T-helper 1 cell (primary cell): Measurements from ENCODE around the gene UQCR11.

Experiments
- DNase-seq, 5 donors: peaks; one replicate each; pipeline ENCODE4 v3.0.0-alpha.2; 2012 to 2020

The UQCR11 gene

DNA sequence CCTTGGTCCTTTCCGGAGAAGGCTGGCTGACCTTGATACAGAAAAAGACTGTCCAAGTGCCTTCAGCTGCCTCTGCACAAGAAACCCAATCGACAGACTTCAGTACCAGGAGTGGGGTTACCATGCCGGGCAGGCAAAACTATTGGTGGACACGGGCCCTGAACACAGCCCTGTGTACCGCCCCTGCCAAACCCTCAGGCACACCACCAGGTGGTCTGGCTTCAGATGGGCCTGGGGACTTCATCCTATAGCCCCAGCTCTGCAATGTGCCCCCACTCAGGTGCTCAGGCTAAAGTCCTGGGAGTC, 29.6 kb upstream of the UQCR11 start:
- no peak for DNase-seq

DNA sequence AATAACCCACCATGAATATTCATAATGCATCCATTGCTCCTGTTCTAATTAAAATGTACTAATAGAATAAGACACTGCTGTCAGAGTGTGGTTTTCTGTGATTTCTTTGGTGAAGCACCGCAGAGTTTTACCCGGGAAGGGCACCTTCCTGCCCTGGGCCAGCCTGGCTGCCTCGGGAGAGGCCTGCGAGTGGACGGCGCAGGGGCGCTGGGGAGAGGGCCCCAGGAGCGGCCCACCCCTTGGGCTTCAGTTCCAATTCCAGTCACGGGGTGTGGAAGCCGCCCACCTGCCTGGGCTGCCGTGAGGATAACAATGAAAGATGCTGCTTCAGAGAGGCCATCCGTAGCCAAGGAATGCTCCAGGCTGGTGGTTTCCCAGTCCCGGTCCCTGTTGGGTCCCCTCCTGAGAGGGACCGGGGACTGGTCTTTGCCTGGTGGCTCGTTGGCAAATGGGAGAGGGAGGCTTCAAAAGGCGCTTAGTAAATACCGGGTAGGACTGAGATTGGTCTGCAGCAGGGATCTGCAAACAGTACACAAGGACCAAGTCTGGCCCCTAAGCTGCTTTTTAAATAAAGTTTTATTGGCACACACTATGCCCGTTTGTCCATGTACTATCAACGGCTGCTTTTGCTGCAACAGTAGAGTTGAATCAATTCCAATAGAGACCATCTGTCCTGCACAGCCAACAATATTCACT, 29.1 kb upstream of the UQCR11 start:
- DNase-seq = no peak

DNA sequence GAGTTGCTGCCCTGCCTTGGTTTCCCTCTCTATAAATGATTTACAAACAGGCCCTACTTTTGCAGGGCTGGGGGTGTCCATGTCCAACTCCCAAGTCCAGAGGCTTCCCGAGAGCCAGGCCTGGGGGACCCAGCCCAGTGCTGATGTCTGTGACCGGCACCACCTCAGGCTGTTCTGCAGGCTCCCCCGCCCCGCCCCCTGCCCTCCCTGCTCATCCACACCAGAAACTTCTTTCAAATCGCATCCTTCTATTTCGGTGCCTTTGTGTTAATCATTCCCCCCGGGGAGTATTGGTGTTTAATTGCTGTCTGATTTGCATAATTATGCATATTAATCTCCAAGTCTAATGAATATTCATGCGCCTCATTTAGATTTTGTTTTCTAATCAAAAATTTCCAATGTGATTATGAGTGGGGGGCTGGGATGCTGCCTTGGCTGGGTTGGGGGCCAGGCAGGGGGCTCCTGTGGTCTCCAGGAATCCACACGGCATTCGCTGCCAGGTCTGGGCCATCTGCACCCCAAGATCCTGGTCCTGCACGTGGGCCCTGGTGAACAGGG, 28.1 kb upstream of the UQCR11 start:
- DNase-seq = no peak

DNA sequence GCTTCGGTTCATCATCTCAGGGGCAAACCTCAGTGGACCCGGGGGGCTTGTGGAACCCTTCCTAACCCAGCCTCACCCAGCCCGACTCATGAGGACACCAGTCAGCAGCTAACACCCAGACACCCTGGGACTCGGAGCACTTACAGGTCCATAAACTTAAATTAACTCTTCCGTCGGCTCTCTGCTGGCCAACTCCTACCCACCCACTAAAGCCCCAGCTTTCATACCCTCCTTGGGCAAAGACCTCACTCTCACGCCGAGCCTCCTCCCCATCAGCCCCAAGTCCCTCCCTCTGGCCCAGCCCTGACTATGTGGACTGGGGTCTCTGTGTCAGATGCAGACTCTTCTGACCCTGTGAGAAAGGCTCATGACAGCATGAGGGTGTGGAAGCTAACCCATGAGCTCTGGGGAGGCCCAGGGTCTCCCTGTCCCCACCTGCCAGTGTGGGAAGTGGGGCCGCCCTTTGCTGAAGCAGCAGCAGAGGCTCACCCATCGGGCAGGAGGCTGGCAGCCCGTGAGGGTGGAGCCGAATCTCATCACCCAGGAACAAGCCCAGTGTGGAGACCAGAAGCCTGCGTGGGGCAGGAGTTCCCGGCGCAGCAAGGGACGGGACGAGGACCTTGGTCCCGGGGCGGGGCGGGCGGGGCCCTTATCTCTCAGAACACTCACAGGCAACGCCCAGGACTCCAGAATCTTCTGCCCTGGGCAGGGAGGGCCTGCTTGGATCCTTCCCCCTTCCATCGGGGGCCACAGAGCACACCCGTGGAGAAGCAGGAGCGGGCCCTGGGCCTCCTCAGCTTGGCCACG, 27.4 kb upstream of the UQCR11 start:
- no peak for DNase-seq

DNA sequence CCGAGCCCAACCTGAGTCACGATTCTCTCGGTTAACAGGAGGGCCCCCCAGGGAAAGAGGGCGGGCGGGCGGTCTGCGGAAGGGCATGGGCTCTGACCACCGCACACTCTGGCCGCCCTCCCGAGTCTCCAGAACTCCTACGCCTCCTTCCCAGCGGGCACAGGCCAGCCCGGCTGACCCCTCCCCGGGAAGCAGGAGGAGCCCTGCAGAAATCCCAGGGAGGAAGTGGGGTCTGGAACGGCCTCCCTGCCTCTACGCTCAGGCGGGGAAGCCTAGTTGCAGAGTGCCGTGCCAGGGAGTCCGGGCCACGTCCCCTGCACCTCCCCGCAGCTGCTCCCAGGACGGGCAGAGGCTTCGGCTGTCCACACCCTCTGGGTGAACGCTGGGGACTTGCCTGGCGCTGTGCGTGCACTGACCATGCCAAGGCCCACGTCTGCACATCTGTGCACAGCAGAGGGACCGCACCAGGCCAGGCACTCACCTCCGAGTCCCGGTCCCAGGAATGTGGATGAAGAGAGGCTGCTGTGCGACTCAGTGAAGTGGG, 26.4 kb upstream of the UQCR11 start:
- no peak for DNase-seq

DNA sequence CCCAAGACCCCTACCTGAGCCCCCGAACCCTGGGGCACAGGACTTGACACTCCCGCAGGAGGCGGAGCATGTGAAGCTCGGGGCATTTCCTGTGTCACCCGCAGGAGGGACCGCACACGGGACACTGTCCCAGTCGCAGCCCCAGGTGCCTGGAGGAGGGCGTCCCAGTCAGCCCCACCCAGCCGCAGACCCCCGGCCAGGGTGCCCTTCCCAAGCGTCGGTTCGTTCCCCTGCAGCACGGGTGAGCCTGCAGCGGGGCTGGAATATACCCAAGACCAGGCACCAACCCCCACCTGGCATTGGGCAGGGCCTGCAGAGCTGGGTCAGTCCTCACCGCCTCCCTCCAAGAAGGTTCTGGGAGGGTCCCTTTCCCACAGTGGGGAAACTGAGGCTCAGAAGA, 25.5 kb upstream of the UQCR11 start:
- no peak for DNase-seq

DNA sequence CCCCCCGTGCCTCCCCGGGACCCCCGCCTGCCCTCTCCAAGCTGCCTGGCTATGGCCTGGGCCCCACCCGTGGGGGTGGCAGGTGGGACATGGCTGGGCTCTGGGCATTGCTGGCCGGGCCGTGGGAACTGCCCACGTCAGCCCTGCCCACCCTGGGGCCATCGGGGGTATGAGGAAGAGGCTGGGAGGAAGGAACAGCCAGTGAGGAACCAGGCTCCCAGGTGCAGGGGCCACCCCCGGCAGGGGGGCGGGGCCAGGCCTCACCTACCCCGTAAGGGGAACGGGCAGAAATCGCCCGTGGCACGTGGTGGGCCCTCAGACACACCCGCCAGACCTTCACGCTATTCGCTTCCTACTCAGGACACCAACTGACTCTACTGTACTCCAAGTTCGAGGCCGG, 24.8 kb upstream of the UQCR11 start:
- DNase-seq = no peak

DNA sequence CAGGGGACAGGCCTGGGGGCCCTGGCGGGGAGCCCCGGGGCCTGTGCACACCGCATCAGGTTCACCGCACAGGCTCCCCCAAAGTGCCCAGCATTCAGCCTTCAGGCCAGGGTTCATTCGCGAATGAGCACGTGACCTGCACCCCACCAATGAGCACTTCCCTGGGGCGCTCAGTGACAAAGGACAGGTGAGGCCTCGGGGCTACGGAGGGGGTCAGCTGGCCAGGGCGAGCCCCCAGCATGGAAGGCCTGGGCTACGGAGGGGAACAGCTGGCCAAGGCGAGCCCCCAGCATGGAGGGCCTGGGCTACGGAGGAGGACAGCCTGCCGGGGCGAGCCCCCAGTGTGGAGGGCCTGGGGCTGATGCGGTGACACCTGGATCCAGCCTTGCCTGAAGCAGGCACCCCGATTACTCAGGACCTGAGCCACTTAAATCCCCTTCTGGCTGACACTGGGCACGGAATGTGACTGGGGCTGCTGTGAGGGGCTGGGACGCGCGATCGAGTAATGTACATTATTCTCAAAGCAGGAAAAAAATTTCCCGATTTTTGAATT, 24.1 kb upstream of the UQCR11 start:
- no peak for DNase-seq

DNA sequence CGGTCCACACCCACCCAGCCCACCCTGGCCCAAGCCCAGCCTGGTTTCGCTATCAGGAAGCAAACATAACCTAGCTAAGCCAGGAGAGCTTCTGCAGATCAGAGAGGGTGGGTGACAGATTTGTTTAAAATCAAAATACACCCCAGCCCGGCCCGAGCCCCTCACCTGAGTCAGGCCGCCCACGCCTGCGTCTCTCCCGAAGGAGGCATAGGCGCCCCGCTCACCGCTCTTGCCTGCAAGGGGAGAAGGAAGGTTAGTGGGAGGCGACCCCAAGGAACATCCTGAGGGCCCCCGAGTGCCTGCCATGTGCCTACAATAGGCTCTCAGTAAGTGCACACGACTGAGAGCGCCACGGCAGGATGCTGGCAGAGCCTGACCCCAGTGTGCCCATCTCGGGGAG, 21.9 kb upstream of the UQCR11 start:
- DNase-seq = no peak

DNA sequence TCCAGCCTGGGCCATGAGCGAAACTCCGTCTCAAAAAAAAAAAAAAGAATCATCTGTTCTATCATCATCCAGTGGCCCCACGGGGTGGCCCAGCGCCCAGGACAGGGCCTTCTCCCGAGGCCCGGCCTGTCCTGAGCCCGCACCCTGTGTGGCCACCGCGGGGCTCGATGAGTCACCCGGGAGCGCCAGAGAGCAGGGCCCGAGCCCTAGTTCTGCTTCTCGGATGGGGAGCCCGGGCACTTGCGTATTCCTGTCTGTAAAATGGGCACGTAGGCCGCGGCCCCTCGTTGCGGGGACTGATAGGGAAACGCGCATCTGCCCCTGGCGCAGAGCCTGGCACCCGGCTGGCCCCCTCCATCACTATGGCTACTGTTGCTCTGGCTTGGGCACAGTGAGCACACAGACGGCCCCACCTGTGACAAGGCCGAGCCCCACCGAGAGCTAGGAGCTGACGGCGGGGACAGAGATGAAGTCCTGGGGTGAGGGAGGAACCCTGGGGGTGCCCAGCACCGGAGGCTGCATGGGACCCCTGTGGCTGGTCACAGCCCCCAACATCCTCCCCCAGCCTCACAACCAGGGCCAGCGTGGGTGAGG, 21.3 kb upstream of the UQCR11 start:
- no peak for DNase-seq

DNA sequence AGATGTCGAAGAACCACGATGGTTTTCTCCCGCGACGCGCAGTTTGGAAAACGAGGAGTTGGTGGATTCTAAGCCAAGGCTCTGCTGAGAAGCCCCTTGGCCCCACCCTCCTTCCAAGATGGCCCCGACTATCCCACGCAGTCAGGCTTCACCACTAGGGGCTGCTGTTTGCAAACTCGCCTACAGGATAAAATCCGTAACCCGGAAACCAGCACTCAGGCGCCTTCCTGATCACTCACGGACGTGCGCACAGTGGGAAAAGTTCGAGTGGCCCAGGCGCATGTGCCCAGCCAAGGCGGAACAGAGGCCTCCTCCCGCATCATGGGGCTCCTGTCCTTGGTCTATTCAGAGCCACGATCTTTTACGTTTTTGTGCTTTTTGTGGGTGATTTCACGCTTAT, 19.2 kb upstream of the UQCR11 start:
- DNase-seq = peak in 2 of 5 donors; percentile 29 to 32

DNA sequence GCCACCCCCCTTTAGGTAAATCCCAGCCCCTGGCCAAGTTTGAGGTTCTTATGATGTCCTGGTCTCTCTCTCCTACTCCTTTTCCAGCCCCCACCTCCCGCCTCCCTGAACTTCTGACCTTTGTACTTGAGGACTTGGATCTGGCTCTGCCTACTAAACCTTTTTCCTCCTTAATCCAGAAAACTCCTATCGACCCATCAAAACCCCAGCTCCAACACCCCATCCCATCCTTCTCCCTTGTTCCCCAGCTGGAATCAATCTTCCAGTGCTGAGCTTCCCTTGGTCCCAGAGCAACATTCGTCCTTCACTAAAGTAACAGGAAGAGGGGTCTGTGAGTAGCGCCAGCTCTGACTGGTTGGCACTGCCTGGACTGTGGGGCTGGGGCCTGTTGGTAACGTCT, 17.3 kb upstream of the UQCR11 start:
- DNase-seq = no peak

DNA sequence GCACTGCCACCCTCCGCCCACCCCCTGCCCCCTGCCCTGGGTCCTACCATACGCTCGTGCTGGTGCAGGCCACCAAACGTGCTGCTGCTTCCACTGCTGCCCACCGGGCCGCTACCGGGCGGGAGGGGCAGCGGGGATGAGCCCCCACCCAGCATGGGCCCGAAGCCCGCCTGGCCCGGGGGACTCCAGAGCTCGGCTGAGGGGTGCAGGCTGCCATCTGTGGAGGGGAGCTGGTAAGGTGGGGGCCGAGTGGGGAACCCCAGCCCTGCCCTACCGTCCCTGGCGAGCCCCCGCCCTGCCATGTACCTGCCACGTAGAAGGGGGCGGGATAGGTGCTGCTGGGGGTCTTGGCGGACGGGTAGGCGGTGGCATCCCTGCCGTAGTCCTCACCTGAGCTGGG, 16.7 kb upstream of the UQCR11 start:
- DNase-seq = no peak

DNA sequence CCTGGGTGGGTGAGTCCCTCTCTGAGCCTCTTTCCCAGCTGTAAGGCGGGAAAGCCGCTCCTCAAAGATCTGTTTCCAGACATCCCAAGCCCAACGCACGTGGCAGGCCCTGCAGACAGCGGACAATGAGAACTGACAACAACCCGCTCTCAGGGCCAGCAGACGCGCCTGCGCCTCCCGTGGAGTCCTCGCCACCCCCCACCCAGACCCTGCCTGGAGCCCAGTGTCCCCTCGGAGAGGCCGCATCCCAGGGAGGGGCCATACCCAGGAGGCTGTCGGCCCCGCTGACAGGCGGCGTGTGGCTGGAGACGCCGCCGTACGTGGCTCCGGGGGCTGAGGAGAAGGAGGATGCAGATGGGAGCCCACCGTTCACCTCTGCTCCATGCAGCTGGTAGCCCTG, 16.3 kb upstream of the UQCR11 start:
- no peak for DNase-seq

DNA sequence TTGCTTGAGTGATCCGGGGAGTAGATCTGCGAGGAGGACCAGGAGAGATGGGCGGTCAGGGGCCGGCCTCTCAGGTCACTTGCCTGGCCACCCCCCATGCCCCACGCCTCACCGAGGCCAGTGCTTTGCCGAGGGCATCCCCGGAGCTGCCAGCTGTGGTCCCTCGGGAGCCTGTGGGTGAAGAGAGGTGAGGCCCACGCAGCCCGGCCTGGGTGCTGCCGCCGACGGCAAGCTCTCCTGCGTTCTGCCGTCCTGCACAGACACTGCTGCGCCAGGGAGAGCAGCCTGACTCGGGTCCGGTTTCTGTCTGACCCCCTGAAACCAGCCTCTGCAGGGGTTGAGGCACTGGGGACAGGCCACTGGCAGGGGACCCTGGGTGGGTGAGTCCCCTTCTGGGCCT, 15.8 kb upstream of the UQCR11 start:
- no peak for DNase-seq

DNA sequence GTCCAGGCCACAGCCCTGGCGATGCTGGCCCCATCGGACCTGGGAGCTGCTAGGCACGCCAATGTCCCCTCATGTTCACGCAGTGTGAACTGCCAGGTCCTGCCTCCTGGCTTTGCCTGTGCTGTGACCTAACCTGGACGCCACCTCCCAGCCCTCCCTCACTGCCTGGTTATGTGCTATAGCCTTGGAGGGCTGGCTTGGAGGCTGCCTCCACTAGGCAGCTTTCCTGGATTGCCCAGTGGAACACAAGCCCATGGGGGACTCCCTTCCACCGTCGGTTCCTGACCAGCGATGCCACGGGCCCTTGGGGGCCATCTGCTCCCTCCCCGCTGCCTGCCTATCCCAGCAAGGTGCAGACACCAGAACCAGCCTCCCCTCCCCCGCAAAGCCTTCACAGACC, 15.2 kb upstream of the UQCR11 start:
- no peak for DNase-seq

DNA sequence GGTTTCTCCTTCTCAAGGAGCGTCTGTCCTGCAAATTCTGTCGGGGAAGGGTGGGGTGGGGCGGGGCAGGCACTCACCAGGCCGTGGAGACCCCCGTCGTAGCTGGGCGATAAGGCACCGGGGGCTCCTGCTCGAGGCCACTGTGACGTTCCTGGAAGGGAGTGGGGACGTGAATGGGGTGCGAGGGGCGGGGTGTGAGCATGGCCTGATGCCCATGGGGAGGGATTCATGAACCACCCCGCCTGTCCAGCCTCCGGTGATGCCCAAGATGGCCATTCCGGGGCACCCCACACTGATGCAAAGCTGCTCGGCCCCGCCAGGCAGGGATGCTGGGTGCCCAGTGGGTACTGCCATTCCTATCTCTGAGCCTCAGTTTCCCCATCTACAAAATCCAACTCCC, 14.4 kb upstream of the UQCR11 start:
- no peak for DNase-seq

DNA sequence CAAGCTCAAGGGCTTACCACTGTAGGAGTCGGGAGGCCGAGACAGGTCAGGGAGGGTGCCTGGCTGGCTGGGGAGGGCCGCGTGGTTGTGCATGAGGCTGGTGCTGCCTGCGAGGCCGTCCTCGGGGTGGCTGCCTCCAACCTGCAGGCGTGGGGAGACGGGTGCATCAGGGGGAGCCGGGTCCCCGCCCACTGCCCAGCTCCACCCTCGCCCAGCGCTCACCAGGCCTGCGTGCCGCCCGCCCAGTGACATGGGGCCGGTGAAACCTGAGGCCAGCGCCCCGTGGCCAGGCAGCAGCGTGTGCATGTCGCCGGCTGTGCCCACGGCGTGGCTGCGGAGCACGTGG, 13.8 kb upstream of the UQCR11 start:
- no peak for DNase-seq

DNA sequence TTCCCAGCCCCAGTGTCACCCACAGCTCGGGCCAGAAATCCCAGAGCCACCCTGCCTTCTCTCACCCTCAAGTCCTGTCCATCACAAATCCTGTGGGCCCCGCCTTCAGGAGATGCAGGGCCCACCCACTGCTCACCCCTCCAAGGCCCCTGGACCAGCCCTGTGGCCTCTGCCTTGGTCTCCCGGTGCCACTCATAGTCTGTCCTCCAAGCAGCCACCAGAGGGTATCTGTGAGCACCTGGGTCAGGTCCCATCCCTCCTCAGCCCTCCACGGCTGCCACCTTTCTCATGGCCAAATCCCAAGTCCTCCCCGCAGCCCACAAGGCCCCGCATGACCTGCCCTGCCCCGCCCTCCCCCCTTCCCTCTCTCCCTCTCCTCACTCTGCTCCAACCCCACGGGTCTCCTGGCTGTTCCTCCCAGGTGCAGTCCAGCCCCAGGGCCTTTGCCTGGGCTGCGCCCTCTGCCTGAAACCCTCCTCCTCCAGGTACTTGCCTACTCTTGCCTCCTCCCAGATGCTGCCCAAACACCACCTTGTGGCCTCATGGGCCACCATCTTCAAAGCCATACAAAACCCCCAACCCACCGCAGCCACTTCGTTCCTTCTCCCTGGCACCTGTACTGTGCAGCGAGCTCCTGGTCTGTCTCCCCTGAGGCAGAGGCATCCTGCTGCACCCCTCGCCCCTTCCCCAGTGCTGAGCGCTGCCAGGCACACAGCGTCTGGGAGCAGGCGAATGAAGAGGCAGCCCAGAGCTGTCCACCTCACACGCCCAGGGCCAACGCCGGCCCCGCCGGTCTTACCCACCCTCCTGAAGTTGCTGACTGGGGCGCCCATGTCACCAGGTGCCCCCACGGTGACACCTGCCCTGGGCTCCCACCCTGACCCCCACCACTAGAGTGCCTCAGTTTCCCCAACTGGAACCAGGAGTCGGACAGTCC, 13.2 kb upstream of the UQCR11 start:
- DNase-seq = peak in 1 of 5 donors; percentile 19

DNA sequence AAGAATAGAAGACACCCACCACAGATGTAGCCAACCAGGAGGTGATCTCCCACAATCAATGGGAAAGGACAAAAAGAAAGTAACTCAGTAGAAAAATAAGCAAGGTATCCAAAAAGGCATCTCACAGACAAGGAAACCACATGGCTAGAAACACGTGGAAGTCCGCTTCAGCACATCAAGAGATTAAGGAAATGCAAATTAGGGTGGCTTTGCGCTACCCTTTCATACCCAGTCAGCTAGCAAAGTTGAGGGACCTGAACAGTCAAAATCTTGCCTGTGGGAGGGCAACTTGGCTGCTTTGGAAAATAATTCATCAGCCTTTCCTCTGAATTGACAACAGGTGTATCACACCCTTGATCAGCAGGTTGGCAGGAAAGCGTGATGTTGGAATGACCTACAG, 11.6 kb upstream of the UQCR11 start:
- no peak for DNase-seq

DNA sequence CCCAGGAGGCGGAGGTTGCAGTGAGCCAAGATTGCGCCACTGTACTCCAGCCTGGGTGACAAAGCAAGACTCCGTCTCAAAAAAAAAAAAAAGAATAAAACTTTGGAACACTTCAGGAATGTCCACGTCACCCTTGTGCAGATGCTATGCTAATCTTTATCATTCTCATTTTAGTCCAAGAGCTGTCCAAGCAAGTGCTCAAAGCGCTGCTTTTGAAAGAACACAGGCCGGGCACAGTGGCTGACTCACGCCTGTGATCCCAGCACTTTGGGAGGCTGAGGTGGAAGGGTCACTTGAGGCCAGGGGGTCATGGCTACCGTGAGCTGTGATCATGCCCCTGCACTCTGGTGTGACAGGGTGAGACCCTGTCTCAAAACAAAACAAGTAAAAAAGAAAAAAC, 11.1 kb upstream of the UQCR11 start:
- no peak for DNase-seq

DNA sequence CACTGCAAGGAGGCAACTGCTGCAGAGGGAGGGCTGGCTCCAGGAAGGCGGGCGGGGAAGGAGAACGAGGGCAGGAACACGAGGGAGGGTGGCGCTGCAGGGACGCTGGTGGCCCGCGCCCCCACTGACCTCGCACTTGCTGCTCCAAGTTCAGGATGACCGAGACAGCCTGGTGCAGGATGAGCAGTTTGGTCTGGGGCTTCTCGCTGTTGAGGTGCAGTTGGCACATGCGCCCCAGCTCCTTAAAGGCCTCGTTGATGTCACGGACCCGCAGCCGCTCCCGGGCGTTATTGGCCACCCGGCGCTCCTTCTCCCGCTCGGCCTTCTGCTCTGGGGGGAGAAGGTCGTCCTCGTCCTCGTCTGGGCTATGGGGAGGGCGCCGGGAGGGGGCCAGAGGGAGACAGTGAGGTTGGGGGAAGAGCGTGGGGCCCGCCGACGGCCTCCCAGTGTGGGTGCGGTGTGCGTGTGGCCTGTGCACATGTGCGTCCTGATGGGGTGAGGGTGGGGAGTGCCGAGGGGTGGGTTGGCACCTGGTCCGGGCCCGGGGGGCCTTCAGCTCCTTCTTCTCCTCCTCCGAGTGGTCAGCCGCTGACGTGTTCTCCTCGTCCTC, 10.0 kb upstream of the UQCR11 start:
- DNase-seq = no peak
